ENCODE data around the gene MOSMO.
A peak's percentile ranks its signal among the peaks of the same experiment; 100 is the strongest.
"Not testable (repeated sequence)": the region's sequence is repeated elsewhere in the genome, so short reads cannot be mapped to it uniquely, and the experiment has no call there.

Gene MOSMO

DNA sequence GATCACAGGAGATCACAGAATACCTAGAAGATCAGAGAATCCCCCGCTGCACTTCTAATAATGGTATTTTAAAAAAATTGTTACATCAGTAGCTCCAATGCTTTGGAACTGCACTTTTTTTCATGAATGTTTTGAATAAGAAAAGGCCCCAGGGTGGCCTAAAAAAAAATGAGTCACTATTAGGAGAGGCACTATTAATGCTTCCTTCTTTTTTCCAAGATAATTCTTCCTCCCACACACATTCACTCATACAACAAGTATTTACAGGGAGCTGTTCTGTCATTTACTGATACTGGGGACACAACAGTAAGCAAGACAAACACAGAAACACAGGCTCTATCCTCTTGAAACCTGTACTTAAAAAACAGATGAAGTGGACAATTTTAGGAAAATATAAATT, 6.3 kb upstream of the MOSMO start:
- H3K4me3 ChIP-seq (ENCODE audit: low read depth, low read length), result no peak overlapping the region
- TF ChIP-seq, protein P1, sequence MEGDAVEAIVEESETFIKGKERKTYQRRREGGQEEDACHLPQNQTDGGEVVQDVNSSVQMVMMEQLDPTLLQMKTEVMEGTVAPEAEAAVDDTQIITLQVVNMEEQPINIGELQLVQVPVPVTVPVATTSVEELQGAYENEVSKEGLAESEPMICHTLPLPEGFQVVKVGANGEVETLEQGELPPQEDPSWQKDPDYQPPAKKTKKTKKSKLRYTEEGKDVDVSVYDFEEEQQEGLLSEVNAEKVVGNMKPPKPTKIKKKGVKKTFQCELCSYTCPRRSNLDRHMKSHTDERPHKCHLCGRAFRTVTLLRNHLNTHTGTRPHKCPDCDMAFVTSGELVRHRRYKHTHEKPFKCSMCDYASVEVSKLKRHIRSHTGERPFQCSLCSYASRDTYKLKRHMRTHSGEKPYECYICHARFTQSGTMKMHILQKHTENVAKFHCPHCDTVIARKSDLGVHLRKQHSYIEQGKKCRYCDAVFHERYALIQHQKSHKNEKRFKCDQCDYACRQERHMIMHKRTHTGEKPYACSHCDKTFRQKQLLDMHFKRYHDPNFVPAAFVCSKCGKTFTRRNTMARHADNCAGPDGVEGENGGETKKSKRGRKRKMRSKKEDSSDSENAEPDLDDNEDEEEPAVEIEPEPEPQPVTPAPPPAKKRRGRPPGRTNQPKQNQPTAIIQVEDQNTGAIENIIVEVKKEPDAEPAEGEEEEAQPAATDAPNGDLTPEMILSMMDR (IDR thresholded peaks at IDR 0.05; ENCODE audit: low read depth, low read length), result no peak

DNA sequence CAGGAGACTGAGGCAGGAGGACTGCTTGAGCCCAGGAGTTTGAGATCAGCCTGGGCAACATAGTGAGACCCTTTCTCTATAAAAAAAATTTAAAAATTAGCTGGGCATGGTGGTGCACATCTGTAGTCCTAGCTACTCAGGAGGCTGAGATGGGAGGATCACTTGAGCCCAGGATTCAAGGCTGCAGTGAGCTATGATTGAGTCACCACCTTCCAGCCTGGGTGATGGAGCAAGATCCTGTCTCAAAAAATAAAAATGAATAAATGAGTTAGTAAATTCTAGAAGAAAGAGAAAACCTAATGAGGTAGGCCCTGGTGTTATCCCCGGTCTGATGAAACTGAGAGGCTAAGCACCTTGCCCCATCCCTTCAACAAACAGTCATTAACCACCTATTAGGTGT, 5.9 kb upstream of the MOSMO start:
- H3K4me3 ChIP-seq (ENCODE audit: low read depth, low read length), result not testable (repeated sequence)

DNA sequence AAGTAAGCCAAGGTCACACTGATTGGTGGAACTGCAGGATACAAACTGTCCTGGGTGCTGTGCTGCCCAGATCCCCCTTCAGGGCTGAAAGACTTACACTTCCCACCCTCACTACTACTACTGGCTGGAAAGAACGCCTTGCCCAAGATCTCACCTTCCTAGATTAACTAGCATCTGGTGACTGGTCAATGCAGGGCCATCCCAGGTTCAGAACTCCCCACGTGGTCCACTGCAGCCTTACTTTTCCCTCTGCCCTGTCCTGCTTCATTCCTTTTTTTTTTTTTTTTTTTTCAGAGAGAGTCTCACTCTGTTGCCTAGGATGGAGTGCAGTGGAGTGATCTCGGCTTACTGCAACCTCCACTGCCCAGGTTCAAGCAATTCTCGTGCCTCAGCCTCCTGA, 4.7 kb upstream of the MOSMO start:
- H3K4me3 ChIP-seq (ENCODE audit: low read depth, low read length), result no peak overlapping the region
- TF ChIP-seq, protein P1 (IDR thresholded peaks at IDR 0.05; ENCODE audit: low read depth, low read length), result no peak

DNA sequence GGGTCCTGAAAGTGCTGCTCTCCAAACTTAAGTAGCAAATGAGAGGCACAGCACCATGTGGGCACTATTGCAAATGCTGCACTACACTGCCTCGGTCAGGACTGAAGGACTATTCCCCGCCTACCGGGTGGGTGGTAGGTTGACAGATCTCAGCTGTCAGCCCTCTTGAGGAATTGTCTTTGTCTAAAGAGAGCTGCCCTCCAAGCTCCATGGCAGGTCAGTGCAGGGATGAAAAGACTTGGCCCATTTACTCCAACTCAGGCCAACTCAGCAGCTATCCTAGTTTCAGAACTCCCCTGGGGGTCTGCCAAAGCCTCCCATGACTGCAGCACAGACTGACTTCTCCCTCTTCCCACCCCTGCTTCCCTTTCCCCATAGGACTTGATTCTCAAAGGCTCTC, 3.6 kb upstream of the MOSMO start:
- TF ChIP-seq, protein P1 (IDR thresholded peaks at IDR 0.05; ENCODE audit: low read depth, low read length), result no peak
- H3K4me3 ChIP-seq (ENCODE audit: low read depth, low read length), result no peak overlapping the region

DNA sequence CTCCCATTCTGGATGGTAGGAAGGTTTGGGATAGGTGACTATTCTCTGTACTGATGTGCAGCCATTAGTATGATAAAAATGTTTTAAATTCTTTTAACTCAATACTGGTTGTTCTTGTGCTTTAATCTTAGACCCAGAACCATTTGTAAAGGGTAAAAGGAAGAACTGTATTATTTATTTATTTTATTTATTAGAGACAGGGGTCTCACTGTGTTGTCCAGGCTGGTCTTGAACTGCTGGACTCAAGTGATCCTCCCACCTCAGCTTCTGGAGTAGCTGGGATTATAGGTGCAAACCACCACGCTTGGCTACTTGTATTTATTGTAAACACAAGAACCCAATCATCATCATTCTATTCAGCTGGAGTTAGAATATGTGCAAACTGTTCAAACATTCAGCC, 2.2 kb upstream of the MOSMO start:
- no peak overlapping the region for H3K4me3 ChIP-seq (ENCODE audit: low read depth, low read length)
- TF ChIP-seq, protein P1 (IDR thresholded peaks at IDR 0.05; ENCODE audit: low read depth, low read length), result no peak

DNA sequence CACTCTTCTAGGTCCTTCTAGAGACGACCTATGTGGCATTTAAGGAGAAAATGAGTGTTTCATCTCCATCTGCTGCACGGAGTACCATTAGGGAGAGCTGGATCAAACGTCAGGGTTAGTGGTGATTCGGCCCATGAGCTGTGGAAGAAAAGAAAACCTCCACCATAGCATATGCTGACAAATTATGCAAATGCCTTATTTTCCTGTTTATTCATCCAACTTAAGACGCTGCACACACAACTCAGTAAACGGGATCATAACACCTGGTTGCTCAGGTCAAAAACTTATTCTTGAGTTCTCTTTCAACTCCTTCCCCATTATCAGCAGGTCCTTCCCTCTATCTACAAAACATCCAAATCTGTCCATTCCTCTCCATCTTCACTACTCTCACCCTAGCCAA, 1.3 kb upstream of the MOSMO start:
- no peak overlapping the region for H3K4me3 ChIP-seq (ENCODE audit: low read depth, low read length)
- TF ChIP-seq, protein P1 (IDR thresholded peaks at IDR 0.05; ENCODE audit: low read depth, low read length), result no peak

DNA sequence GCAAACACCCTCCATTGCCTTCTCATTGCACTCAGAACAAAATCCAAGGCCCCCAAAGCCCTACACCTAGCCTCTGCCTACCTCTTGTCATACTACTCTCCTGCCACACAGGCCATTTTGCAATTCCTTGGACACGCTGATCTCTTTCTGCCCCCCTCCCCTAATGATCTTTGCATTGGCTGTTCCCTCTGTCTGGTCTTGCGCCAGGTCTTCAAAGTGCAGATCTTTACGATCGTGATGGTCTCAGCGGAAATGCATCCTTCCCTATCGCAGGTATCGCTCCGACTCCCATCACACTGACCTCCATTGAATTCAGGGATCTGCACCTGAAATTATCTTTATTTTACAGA, 777 bp upstream of the MOSMO start:
- H3K4me3 ChIP-seq (ENCODE audit: low read depth, low read length), result peak overlapping the region; percentile 80
- TF ChIP-seq, protein P1 (IDR thresholded peaks at IDR 0.05; ENCODE audit: low read depth, low read length), result no peak

DNA sequence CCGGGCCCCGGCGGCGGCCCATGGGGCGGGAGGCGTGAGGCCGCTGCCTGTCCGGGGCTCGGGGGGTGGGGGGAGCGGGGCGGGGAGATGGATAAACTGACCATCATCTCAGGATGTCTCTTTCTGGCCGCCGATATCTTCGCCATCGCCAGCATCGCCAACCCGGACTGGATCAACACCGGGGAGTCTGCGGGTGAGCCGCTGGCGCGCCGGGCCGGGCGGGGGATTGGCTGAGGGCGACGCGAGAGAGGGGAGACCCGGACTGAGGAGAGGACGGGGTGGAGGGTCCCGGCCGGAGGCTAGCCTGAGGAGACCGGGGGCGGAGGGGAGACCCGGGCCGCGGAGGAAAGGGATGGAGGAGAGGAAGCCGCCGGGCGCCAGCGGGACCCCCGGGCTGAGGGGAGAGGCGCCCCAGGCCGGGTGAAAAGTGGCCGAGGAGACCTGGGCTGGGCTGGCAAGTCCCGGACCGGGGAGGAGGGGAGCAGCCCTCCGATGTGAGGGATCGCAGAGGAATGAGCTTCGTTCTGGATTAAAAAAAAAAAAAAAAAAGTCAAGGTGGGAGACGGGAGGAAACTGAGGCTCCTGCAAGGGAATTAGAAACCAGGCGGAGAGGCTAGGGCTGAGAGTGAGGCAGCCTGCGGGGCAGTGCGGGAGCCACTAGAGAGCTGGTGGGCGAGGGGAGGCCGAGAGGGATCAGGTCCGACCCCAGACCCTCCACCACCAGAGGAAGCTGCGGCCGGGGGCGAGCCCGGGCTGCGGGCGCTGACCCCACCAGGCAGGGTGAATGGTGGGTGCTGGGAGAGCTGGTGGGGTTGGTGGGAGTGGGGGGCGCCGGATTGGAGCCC, 526 bp downstream of the MOSMO start:
- peak overlapping the region; percentile 76 for H3K4me3 ChIP-seq (ENCODE audit: low read depth, low read length)
- TF ChIP-seq, protein P1 (IDR thresholded peaks at IDR 0.05; ENCODE audit: low read depth, low read length), result no peak
